HG03575 (cell line): Measurements from ENCODE around the gene DAND5.

Experiments
- ATAC-seq: cut with Tn5 transposase; IDR thresholded peaks from one replicate; pipeline ENCODE4 v1.9.1; 2021; ENCODE audit not compliant: unreplicated experiment, insufficient number of reproducible peaks, low FRiP score; ENCODE audit errors: extremely low read depth

The DAND5 gene

DNA sequence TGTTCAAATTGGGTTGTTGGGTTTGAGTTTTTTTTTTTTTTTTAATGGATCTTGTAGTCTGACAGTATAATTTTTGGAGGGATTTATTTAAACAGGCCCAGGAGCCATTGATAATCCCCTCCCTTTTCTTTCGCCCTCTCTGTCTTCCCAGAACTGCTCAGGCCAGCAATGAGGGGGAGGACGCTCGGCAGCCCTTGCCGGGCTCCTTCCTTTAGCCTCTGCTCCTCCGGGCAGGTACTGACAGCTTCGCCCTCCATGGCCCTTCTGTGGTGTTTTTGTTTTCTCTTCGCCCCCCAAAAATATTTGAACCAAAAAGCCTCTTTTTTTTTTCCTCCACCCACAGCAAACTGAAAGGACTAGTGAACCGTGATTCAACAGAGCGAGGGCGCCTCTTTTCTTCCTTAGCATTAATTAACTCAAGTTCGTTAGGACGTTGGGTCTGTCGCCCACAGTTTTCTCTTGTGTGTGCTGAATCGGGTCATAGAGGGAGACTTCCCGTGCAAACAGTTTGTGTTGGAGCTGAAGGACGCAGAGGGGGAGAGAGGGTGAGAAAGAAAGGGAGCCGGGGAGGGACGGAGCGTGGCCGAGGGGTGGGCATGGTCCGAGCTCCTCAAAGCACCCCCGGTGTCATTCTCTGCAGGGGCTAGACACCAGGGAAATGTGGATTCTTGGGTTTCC lies 47.4 kb downstream of the DAND5 start:
- ATAC-seq, result no peak

DNA sequence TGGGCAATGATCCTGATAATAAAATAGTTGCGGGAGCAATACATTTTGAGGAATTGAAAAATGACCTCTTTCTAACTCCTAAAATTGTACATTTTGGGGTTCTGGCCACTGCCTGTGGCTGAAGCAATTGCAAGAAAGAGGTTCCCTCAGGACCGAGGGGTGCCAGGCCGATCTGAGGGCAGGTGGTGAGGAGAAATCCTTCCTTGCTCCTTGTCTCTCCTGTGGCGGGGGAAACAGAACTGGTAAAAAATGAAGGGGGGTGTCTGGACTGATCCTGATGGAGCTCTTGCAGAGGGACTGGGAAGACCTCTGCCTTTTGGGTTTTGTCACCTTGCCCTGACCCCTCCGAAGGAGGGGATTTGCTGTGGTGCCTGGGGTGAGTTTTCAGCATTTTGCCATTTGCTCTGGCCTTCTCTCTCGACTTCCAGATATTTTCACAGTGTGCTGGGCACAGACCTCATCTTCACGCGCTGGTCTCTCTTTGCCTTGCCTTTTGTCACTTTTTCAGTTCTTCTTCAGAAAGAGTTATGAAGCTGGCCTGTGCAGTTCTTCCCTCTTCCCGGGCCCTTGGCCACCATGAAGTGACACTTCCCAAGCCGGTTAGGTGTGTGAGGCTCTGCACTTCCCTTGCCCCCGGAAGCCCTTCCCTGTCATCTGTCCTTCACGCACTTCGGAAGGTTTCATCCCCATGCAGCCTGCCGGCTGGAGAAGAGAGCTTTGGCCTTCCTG lies 48.1 kb downstream of the DAND5 start:
- no peak for ATAC-seq

DNA sequence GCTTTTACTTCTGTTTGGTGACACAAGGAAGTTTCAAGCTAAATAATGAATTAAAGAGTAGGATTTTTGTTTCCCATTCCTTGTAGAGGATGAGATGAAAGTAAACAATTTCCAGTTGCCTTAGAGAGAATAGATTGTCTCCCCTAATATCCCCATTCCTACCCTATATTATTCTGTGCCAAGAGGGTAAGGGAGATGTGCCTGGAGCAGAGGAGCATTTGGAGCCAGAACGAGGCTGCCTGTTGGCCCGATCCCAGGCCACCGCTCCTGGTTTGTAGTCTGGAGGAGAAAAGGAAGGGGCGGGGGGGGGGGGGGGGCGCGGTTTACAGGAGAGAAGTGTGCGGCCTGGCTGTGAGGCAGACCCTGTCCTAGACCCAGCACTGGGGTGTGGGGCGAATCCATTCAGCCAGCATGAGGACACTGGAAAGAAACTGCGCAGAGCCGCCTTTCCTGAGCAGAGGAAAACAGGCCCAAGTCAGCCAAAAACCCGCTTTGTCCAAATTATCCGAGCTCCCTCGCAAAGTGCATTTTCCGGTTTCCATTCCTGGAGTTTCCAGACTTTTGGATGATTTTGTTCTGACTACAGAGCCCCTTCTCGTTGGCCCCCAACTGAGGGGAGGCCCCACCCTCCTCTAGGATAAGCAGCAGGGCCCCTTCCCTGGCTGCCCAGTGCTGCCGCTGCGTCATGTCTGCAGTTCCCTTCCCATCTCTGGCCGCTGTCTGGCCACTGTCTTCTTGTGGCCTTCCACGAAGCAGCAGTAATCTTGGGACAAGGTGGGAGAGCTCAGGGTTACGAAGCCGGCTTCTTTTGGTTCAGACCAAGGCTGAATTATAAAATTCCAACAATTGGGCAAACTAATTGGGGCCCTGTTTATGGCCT lies 48.9 kb downstream of the DAND5 start:
- no peak for ATAC-seq

DNA sequence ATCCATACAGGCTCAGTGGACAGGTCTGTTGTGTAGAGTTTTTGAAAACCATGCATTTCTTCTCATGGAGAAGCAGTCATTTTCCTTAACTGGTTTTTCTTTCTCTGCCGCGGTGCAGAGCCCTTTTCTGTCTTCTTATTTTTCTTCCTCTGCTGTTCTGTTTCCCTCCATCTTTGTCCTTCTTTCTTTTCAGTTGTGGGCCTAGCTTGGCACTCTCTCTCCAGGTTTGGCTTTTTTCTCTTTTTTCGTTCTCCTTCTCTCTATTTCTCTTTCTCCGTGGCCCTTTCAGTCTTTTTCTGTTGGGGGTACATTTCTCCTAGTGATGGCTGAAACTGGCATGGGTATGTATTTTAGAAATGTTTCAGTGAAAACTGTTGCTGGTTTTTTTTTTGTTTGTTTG lies 50.0 kb downstream of the DAND5 start:
- ATAC-seq, result no peak

DNA sequence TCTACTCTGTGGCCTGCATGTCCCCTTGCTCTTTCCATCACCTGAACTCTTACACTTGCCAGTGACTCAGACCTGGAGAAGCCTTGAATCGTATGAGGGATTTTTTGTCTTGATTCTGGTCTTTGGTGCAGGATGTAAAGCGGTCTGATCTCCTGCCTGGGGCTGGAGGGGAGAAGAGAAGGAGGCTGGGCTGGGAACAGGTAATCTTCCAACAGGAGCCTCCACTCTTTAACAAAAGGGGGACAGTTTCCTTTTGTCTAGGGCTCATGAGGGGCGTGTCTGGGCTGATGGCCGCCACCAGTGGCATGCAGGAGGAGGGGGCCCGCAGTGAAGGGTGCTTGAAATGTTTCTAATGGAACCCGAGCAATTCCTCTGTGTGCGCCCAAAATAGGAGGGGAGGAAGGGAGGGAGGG lies 50.6 kb downstream of the DAND5 start:
- ATAC-seq, result no peak

DNA sequence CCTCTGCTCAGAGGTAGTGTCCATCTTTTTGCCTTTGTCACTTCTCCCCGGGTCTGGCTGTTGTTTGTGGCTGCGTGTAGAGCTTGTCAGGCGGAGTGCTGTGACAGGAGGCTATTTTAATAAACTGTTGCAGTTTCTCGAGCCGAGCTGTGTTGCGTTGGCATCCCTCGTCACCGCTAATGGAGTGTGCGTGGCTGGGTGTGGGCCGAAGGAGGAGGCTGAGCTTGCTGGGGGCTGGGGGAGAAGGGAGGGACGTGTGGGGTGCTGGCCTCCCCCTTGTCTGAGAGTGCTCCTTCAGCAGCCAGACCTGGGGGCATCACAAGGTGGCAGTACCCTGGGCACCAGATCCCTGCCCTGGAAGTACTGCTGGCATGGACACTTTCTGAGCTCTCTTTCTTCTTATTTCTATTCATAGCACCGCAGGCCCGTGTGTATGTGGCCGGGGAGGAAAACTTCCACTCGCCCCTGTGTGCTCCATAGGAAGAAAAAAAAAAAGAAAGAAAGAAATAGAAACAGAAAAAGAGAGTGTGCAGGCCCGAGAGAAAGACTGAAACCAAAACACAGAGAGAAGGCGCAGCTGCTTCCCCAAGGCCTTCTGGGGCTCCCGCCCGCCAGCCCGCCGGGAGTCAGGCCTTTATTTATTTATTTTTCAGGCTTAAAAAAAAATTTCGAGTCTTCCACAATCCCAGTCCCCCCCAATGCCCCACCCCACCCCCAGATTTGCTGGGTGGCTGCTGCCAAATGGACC lies 52.9 kb downstream of the DAND5 start:
- ATAC-seq, result no peak

DNA sequence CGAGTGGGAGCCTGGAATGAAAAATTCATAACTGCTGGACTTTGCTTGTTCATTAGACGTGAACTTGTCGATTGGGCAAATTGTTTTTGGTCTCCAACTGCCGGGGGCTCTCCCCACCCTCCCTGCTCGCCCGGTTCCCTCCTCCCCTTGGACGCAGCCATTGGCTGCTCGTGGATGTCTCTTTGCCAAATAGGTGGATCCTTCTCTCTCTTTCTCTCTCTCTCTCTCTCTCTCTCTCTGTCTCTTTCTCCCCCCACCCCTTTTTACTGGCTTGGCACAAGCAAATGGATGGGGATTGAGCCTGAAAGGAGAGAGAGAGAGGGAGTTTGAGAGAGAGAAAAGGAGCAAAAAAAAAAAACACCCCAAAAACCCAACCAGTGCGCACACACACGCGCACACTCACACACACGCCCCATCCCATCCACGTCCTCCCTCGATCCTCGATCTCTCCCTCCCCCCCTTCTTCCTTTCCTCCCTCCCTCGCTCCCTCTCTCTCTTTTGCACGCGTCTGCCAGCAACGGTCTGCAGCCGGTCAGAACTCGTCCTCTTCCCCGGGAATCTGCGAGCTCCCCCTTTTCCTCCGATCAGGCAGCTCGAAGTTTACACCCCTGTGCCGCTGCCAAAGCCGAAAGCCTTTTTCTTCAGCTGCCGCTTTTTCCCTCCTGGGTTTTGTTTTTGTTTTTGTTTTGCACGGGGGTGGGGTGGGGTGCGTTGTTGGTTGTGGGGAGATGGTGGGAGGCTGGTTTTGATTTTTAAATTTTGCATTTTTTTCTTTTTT lies 53.7 kb downstream of the DAND5 start:
- no peak for ATAC-seq

DNA sequence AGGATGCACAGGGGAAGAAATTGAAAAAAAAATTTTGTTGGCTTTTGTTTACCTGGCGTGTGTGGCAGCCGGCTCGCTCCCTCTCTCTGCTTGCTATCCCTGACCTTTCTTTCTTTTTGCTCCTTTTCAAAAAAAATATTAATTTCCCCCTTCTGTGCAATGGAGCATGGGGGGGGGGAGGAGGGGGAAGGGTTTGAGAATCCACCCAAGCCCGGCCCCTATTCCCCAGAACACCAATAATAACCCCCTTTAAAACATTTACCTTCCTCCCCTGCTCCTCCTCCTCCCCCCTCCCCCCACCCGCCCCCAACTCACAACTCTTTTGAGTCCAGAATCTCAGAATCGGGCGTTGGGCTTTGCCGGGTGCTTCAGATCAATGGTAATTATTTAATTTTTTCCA lies 54.3 kb downstream of the DAND5 start:
- no peak for ATAC-seq
